H9 (cell line): Measurements from ENCODE around the gene PLP2. TPM values are rescaled to one million over a fixed set of nuclear protein-coding genes. Genes with fewer than 3 reads are reported as not detected.

Experiments
- DNase-seq: peaks from one replicate; pipeline ENCODE4 v3.0.0-alpha.2; 2017
- H2AFZ ChIP-seq: one replicate; pipeline ENCODE4 v1.6.1; 2013; ENCODE audit warnings: mild to moderate bottlenecking, low read length, control low read depth, moderate library complexity
- H2AK5ac ChIP-seq: 2 replicates; pipeline ENCODE4 v1.6.1; 2013; ENCODE audit warnings: low read length, control low read depth, mixed read lengths; ENCODE audit not compliant: insufficient read length
- H2BK120ac ChIP-seq: one replicate; pipeline ENCODE4 v1.6.1; 2013; ENCODE audit warnings: low read depth, mild to moderate bottlenecking, low read length, control low read depth, inconsistent platforms; ENCODE audit not compliant: poor library complexity, severe bottlenecking
- H2BK12ac ChIP-seq: 2 replicates; pipeline ENCODE4 v1.6.1; 2013; ENCODE audit warnings: low read length, control low read depth, mixed read lengths, low read depth; ENCODE audit not compliant: insufficient read length
- H2BK15ac ChIP-seq: 2 replicates; pipeline ENCODE4 v1.6.1; 2013; ENCODE audit warnings: low read depth, low read length, control low read depth
- H2BK20ac ChIP-seq: one replicate; pipeline ENCODE4 v1.6.1; 2013; ENCODE audit warnings: low read depth, mild to moderate bottlenecking, low read length, control low read depth, inconsistent platforms; ENCODE audit not compliant: poor library complexity, severe bottlenecking
- H2BK5ac ChIP-seq: 2 replicates; pipeline ENCODE4 v1.6.1; 2013; ENCODE audit warnings: low read length, control low read depth, mixed read lengths; ENCODE audit not compliant: insufficient read length
- H3K14ac ChIP-seq: 2 replicates; pipeline ENCODE4 v1.6.1; 2013; ENCODE audit warnings: low read length, control low read depth; ENCODE audit not compliant: insufficient read depth
- H3K18ac ChIP-seq: 2 replicates; pipeline ENCODE4 v1.6.1; 2013; ENCODE audit warnings: low read depth, mild to moderate bottlenecking, mixed read lengths, low read length, control low read depth; ENCODE audit not compliant: insufficient read length
- H3K23ac ChIP-seq: 2 replicates; pipeline ENCODE4 v1.6.1; 2013; ENCODE audit warnings: low read length, control low read depth, mixed read lengths, low read depth; ENCODE audit not compliant: insufficient read length
- H3K23me2 ChIP-seq: 2 replicates; pipeline ENCODE4 v1.6.1; 2013; ENCODE audit warnings: low read depth, mild to moderate bottlenecking, mixed read lengths, low read length, control low read depth; ENCODE audit not compliant: insufficient read length, poor library complexity, severe bottlenecking
- H3K27ac ChIP-seq: 2 replicates; pipeline ENCODE4 v1.5.1; 2013; ENCODE audit warnings: low read length, control low read depth, mixed read lengths, low read depth; ENCODE audit not compliant: insufficient read length
- H3K27me3 ChIP-seq: 2 replicates; pipeline ENCODE4 v1.6.1; 2013; ENCODE audit warnings: low read length, control low read depth, inconsistent platforms; ENCODE audit not compliant: insufficient read depth
- H3K4ac ChIP-seq: 2 replicates; pipeline ENCODE4 v1.6.1; 2013; ENCODE audit warnings: low read depth, mild to moderate bottlenecking, control low read depth, inconsistent platforms, low read length, moderate library complexity
- H3K4me1 ChIP-seq: 2 replicates; pipeline ENCODE4 v1.6.1; 2013; ENCODE audit warnings: low read length, control low read depth, inconsistent platforms; ENCODE audit not compliant: insufficient read depth
- H3K4me2 ChIP-seq: 2 replicates; pipeline ENCODE4 v1.6.1; 2013; ENCODE audit warnings: low read length, control low read depth, mixed read lengths; ENCODE audit not compliant: insufficient read length, insufficient read depth
- H3K56ac ChIP-seq: 2 replicates; pipeline ENCODE4 v1.6.1; 2013; ENCODE audit warnings: low read depth, mild to moderate bottlenecking, mixed read lengths, low read length, control low read depth; ENCODE audit not compliant: insufficient read length
- H3K79me1 ChIP-seq: 2 replicates; pipeline ENCODE4 v1.6.1; 2013; ENCODE audit warnings: low read depth, mild to moderate bottlenecking, moderate library complexity, low read length, control low read depth, inconsistent platforms; ENCODE audit not compliant: insufficient read depth, poor library complexity, severe bottlenecking
- H3K79me2 ChIP-seq: 2 replicates; pipeline ENCODE4 v1.6.1; 2013; ENCODE audit warnings: low read length, control low read depth, inconsistent platforms; ENCODE audit not compliant: insufficient read depth
- H3K9ac ChIP-seq: 2 replicates; pipeline ENCODE4 v1.6.1; 2013; ENCODE audit warnings: low read length, control low read depth, mixed read lengths; ENCODE audit not compliant: insufficient read length; ENCODE audit errors: extremely low read depth
- H3K9me3 ChIP-seq: one replicate; pipeline ENCODE4 v1.6.1; 2013; ENCODE audit warnings: low read depth, low read length, inconsistent platforms; ENCODE audit not compliant: control insufficient read depth
- H3T11ph ChIP-seq: one replicate; pipeline ENCODE4 v1.6.1; 2013; ENCODE audit warnings: mild to moderate bottlenecking, low read length, control low read depth, inconsistent platforms
- H4K20me1 ChIP-seq: one replicate; pipeline ENCODE4 v1.6.1; 2013; ENCODE audit not compliant: control insufficient read depth, insufficient read length, insufficient read depth
- H4K5ac ChIP-seq: 2 replicates; pipeline ENCODE4 v1.6.1; 2013; ENCODE audit warnings: low read depth, mild to moderate bottlenecking, mixed read lengths, low read length, control low read depth; ENCODE audit not compliant: insufficient read length
- H4K8ac ChIP-seq: replicated peaks from 2 replicates; pipeline ENCODE4 v1.6.1; 2013; ENCODE audit warnings: low read length, control low read depth, mixed read lengths, low read depth; ENCODE audit not compliant: insufficient read length
- H4K91ac ChIP-seq: 2 replicates; pipeline ENCODE4 v1.6.1; 2013; ENCODE audit warnings: low read depth, mild to moderate bottlenecking, moderate library complexity, mixed read lengths, low read length, control low read depth; ENCODE audit not compliant: insufficient read length
- H3K27ac Mint-ChIP-seq, 3 experiments: 2 replicates in 2 of 3; 3 replicates in 1 of 3; pipeline ENCODE4 v1.8.0; 2020 to 2021; ENCODE audit warnings: mixed read lengths in 3 of 3, mild to moderate bottlenecking in 1 of 3, moderate library complexity in 1 of 3
- H3K27me3 Mint-ChIP-seq: 2 replicates; pipeline ENCODE4 v1.8.0; 2021; ENCODE audit warnings: low read depth, mild to moderate bottlenecking, moderate library complexity, mixed read lengths
- H3K36me3 Mint-ChIP-seq, 3 experiments: 2 replicates in 2 of 3; 3 replicates in 1 of 3; pipeline ENCODE4 v1.8.0; 2020 to 2021; ENCODE audit warnings: low read depth in 3 of 3, mixed read lengths in 3 of 3; ENCODE audit not compliant: insufficient read depth in 1 of 3
- H3K4me1 Mint-ChIP-seq, 2 experiments: 2 replicates each; pipeline ENCODE4 v1.8.0; 2020; ENCODE audit warnings: mixed read lengths in 2 of 2
- H3K4me3 Mint-ChIP-seq, 2 experiments: 2 replicates in 1 of 2; 3 replicates in 1 of 2; pipeline ENCODE4 v1.8.0; 2020 to 2021; ENCODE audit warnings: mild to moderate bottlenecking in 2 of 2, mixed read lengths in 2 of 2, moderate library complexity in 1 of 2
- H3K9me3 Mint-ChIP-seq, 2 experiments: 2 replicates in 1 of 2; 3 replicates in 1 of 2; pipeline ENCODE4 v1.8.0; 2020; ENCODE audit warnings: mild to moderate bottlenecking in 2 of 2, mixed read lengths in 2 of 2, moderate library complexity in 1 of 2
- WGBS: extraction: QIAGEN DNeasy Blood & Tissue Kit; methylation state at CpG from one replicate; pipeline ENCODE4 v1.1.7; 2013; ENCODE audit warnings: missing lambda C conversion rate, low lambda C conversion rate, mixed read lengths; ENCODE audit not compliant: insufficient read length; ENCODE audit errors: extremely low coverage; 5-methylcytosine and 5-hydroxymethylcytosine counted together
- total RNA-seq: library from RNA; stranded (reverse); gene quantifications from 2 replicates; pipeline ENCODE4 v1.2.1, GENCODE V29; 2021
- TF ChIP-seq, protein P1 (sequence below): fragments of 200-600 bp; sonication (generic); conservative IDR thresholded peaks from 3 replicates; pipeline ENCODE4 v1.8.0; 2021; ENCODE audit warnings: antibody characterized with exemption, mild to moderate bottlenecking

Gene PLP2
- total RNA-seq, 1 experiment from 2014 or later, result 11.7 TPM

DNA sequence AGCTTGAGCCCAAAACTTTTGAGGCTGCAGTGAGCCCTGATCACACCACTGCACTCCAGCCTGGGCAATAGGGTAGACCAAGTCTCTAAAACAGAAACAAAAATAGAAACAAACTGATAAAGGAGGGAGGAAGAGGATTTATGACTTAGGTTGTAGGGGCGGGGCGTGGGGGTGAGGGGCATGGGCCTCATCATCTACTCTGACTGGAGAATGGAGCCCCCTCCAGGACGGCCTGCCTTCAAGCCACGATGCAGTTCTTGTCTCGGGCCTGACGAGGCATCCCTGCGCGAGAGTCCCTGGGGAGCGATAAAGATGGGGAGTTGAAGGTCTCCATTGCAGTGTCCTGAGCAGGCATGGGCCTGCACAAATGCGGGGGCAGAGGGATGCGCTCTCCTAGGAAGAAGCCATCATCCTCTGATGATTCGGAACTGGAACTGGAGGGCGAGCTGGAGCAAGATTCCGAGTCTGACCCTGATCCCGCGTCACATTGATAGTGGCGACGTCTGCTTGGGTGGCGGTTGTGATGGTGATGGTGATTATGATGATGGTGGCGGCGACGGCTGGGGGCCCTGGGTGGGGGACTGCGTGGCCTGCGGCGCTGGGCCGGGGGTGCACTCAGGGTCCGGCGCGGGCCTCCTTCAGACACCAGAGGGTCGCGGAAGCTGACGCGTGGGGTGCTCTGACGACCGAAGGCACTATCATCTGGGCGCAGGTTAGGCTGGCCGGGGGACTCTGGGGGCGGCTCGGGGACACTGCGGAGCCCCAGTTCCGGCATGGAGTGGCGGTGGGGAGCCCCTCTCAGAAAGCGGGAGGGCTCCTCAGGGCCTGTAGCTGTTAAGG, 4.0 kb downstream of the PLP2 start:
- no CpG with 5 or more reads among the region's 43 CpGs for whole genome bisulfite sequencing
- Histone ChIP-seq H3K18ac (no peak overlapping the region), H3K56ac (no peak overlapping the region), H2BK20ac (no peak overlapping the region), H3K9me3 (peaks cover 20% of the 10 kb centered on the region), H3K4ac (no peak overlapping the region), H4K91ac (no peak overlapping the region), H3K27ac (no peak overlapping the region), H3K9ac (no peak overlapping the region), H3K23me2 (peaks cover 10% of the 10 kb centered on the region), H2BK5ac (no peak overlapping the region), H2AK5ac (no peak overlapping the region), H4K5ac (no peak overlapping the region), H3K4me1 (no peaks in the 10 kb centered on the region), H3K23ac (no peak overlapping the region), H2BK15ac (no peak overlapping the region), H4K8ac (no peak overlapping the region), H2BK120ac (no peak overlapping the region), H3K79me1 (no peaks in the 10 kb centered on the region), H4K20me1 (no peaks in the 10 kb centered on the region), H2BK12ac (no peak overlapping the region), H3K27me3 (no peaks in the 10 kb centered on the region; the same call in 1 of the 2 replicates), H3K4me2 (no peak overlapping the region), H2AFZ (no peak overlapping the region), H3K14ac (no peak overlapping the region), H3K79me2 (no peaks in the 10 kb centered on the region), H3T11ph (no peak overlapping the region)
- Mint-ChIP-seq H3K27ac (no peak overlapping the region; a peak in 1 of 7 replicates), H3K4me3 (no peak overlapping the region), H3K27me3 (peaks cover 22% of the 10 kb centered on the region), H3K4me1 (peaks cover 0 to 12% of the 10 kb centered on the region in 2 experiments; a peak in 2 of 4 replicates), H3K36me3 (peaks cover 28 to 53% (median 45%) of the 10 kb centered on the region in 3 experiments), H3K9me3 (peaks cover 74 to 76% of the 10 kb centered on the region in 2 experiments)
- no peak for DNase-seq
- TF ChIP-seq, protein P1, sequence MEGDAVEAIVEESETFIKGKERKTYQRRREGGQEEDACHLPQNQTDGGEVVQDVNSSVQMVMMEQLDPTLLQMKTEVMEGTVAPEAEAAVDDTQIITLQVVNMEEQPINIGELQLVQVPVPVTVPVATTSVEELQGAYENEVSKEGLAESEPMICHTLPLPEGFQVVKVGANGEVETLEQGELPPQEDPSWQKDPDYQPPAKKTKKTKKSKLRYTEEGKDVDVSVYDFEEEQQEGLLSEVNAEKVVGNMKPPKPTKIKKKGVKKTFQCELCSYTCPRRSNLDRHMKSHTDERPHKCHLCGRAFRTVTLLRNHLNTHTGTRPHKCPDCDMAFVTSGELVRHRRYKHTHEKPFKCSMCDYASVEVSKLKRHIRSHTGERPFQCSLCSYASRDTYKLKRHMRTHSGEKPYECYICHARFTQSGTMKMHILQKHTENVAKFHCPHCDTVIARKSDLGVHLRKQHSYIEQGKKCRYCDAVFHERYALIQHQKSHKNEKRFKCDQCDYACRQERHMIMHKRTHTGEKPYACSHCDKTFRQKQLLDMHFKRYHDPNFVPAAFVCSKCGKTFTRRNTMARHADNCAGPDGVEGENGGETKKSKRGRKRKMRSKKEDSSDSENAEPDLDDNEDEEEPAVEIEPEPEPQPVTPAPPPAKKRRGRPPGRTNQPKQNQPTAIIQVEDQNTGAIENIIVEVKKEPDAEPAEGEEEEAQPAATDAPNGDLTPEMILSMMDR, result no peak
